GM12878 (cell line): Measurements from ENCODE around the gene SPATA9. TPM values are rescaled to one million over a fixed set of nuclear protein-coding genes. Genes with fewer than 3 reads are reported as not detected.
A peak's percentile ranks its signal among the peaks of the same experiment; 100 is the strongest.

Source experiments
- ATF7 ChIP-seq: fragments of 450-650 bp; IDR thresholded peaks from 2 replicates; pipeline ENCODE4 v1.6.1; 2016; ENCODE audit warnings: low read depth, mild to moderate bottlenecking
- BMI1 ChIP-seq: fragments of 450-650 bp; IDR thresholded peaks from 2 replicates; pipeline ENCODE4 v1.6.1; 2016; ENCODE audit warnings: mild to moderate bottlenecking, moderate library complexity, borderline replicate concordance
- CBFB ChIP-seq: IDR thresholded peaks from 2 replicates; pipeline ENCODE4 v1.6.1; 2016; ENCODE audit warnings: antibody characterized with exemption, low read depth
- ETV6 ChIP-seq, 2 experiments: fragments of 450-650 bp in 1 of 2; IDR thresholded peaks in 1 of 2; conservative IDR thresholded peaks in 1 of 2; 2 replicates each; pipeline ENCODE4 v1.6.1; 2014; ENCODE audit warnings: antibody characterized with exemption in 1 of 2, borderline replicate concordance in 1 of 2, low read depth in 1 of 2, mild to moderate bottlenecking in 1 of 2, moderate library complexity in 1 of 2
- GATAD2B ChIP-seq: fragments of 450-650 bp; conservative IDR thresholded peaks from 2 replicates; pipeline ENCODE4 v1.6.1; 2017; ENCODE audit warnings: low read depth, mild to moderate bottlenecking, moderate library complexity
- HDAC6 ChIP-seq: fragments of 200-600 bp; sonication (generic); IDR thresholded peaks from one replicate; pipeline ENCODE4 v1.8.0; 2017; ENCODE audit warnings: antibody characterized with exemption; ENCODE audit not compliant: unreplicated experiment
- IKZF2 ChIP-seq, 2 experiments: fragments of 450-650 bp; IDR thresholded peaks; 2 replicates each; pipeline ENCODE4 v1.6.1; 2017; ENCODE audit warnings: mild to moderate bottlenecking in 2 of 2, moderate library complexity in 2 of 2
- KLF5 ChIP-seq: fragments of 450-650 bp; IDR thresholded peaks from 2 replicates; pipeline ENCODE4 v1.6.1; 2014; ENCODE audit warnings: mild to moderate bottlenecking; ENCODE audit not compliant: partially characterized antibody
- MTA2 ChIP-seq: fragments of 450-650 bp; IDR thresholded peaks from 2 replicates; pipeline ENCODE4 v1.6.1; 2016; ENCODE audit warnings: low read depth, mild to moderate bottlenecking, moderate library complexity
- NBN ChIP-seq: fragments of 450-650 bp; IDR thresholded peaks from 2 replicates; pipeline ENCODE4 v1.6.1; 2016
- PAX5 ChIP-seq: IDR thresholded peaks from 2 replicates; pipeline ENCODE4 v1.6.1; 2011; ENCODE audit warnings: low read depth, low read length, borderline replicate concordance
- POLR2AphosphoS2 ChIP-seq: IDR thresholded peaks from 2 replicates; pipeline ENCODE4 v1.6.1; 2011; ENCODE audit warnings: low read depth, mild to moderate bottlenecking, low read length, improper control_type of control experiment, moderate library complexity
- RCOR1 ChIP-seq: conservative IDR thresholded peaks from 2 replicates; pipeline ENCODE4 v1.6.1; 2012; ENCODE audit warnings: low read depth, low read length, improper control_type of control experiment
- RUNX3 ChIP-seq: IDR thresholded peaks from 2 replicates; pipeline ENCODE4 v1.6.1; 2012; ENCODE audit warnings: low read length, inconsistent platforms
- SMAD1 ChIP-seq: fragments of 450-650 bp; IDR thresholded peaks from 2 replicates; pipeline ENCODE4 v1.6.1; 2018; ENCODE audit warnings: mild to moderate bottlenecking, low read depth; ENCODE audit not compliant: partially characterized antibody
- STAT1 ChIP-seq: fragments of 450-650 bp; conservative IDR thresholded peaks from 2 replicates; pipeline ENCODE4 v1.6.1; 2014; ENCODE audit warnings: antibody characterized with exemption, mild to moderate bottlenecking
- TCF12 ChIP-seq: IDR thresholded peaks from 2 replicates; pipeline ENCODE4 v1.6.1; 2011; ENCODE audit warnings: low read depth, mild to moderate bottlenecking, low read length
- YY1 ChIP-seq: IDR thresholded peaks from 2 replicates; pipeline ENCODE4 v1.6.1; 2011; ENCODE audit warnings: low read depth, mild to moderate bottlenecking, low read length
- ZNF217 ChIP-seq: fragments of 450-650 bp; IDR thresholded peaks from 2 replicates; pipeline ENCODE4 v1.6.1; 2017; ENCODE audit warnings: antibody characterized with exemption, mild to moderate bottlenecking
- ZSCAN29 ChIP-seq: fragments of 450-650 bp; IDR thresholded peaks from 2 replicates; pipeline ENCODE4 v1.6.1; 2017; ENCODE audit warnings: mild to moderate bottlenecking, moderate library complexity
- polyA plus RNA-seq, 11 experiments: library from polyadenylated mRNA; depleted of rRNA in 4 of 11; unstranded in 6 of 11; stranded (reverse) in 5 of 11; fragments of >200 nt; fragmentation: Nextera tagmentation in 4 of 11; fragmentation: Illumina TruSeq in 1 of 11; extraction: Ambion mirVana in 4 of 11; extraction: Trizol in 1 of 11; gene quantifications; 1 replicate in 1 of 11; 2 replicates in 10 of 11; pipeline versions ENCODE4 v1.2.1 to v1.2.3, GENCODE V29; 2011 to 2016; ENCODE audit warnings: inconsistent platforms in 2 of 11, missing spikeins in 2 of 11, low read depth in 1 of 11
- total RNA-seq, 4 experiments: library from RNA; depleted of rRNA in 3 of 4; stranded (reverse); fragments of >200 nt in 3 of 4; fragmentation: Illumina TruSeq in 1 of 4; extraction: Trizol in 1 of 4; gene quantifications; 2 replicates each; pipeline versions ENCODE4 v1.2.1 to v1.2.3, GENCODE V29; 2013 to 2021
- TF ChIP-seq, protein P1 (sequence below): IDR thresholded peaks from 2 replicates; pipeline ENCODE4 v1.6.1; 2012; ENCODE audit warnings: low read length, inconsistent platforms
- TF ChIP-seq, protein P2 (sequence below): fragments of 450-650 bp; IDR thresholded peaks from 2 replicates; pipeline ENCODE4 v1.6.1; 2018; ENCODE audit warnings: borderline replicate concordance, mild to moderate bottlenecking; ENCODE audit not compliant: partially characterized antibody
- TF ChIP-seq, protein P3 (sequence below): fragments of 450-650 bp; IDR thresholded peaks from 2 replicates; pipeline ENCODE4 v1.6.1; 2017; ENCODE audit warnings: antibody characterized with exemption, mild to moderate bottlenecking, moderate library complexity
- TF ChIP-seq, protein P4 (sequence below): fragments of 450-650 bp; IDR thresholded peaks from 2 replicates; pipeline ENCODE4 v1.6.1; 2017; ENCODE audit warnings: mild to moderate bottlenecking, low read depth, inconsistent platforms; ENCODE audit not compliant: poor library complexity, severe bottlenecking

Gene SPATA9
- total and polyA plus RNA-seq, 10 of the 15 experiments (the other 5 are each of a cell fraction or from before 2014, with no cell fraction given), result 0.11 to 0.49 (median 0.16) TPM; not detected in 1

DNA sequence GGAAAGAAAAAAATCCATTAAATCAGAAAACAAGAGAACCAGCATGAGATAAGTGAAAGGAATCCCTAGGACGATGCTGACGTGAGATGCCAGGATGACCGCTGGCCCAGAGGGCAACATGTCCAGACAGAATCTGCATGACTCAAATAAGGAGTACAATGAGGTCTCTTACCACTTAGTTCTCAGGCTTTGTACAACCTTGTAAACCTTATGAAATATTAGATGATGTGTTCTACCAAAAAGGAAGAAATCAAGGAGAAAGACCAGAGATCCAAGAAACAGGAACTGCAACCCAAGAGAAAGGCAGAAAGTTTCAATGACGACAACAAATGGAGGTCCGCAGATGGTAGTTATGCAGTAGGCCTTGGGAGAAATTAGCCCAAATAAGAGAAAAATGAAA lies 65.7 kb downstream of the SPATA9 start (continued):
- TF ChIP-seq, protein P1, sequence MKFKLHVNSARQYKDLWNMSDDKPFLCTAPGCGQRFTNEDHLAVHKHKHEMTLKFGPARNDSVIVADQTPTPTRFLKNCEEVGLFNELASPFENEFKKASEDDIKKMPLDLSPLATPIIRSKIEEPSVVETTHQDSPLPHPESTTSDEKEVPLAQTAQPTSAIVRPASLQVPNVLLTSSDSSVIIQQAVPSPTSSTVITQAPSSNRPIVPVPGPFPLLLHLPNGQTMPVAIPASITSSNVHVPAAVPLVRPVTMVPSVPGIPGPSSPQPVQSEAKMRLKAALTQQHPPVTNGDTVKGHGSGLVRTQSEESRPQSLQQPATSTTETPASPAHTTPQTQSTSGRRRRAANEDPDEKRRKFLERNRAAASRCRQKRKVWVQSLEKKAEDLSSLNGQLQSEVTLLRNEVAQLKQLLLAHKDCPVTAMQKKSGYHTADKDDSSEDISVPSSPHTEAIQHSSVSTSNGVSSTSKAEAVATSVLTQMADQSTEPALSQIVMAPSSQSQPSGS, result peak; percentile 72; the same call in 1 of the 2 replicates
- TF ChIP-seq, protein P2, sequence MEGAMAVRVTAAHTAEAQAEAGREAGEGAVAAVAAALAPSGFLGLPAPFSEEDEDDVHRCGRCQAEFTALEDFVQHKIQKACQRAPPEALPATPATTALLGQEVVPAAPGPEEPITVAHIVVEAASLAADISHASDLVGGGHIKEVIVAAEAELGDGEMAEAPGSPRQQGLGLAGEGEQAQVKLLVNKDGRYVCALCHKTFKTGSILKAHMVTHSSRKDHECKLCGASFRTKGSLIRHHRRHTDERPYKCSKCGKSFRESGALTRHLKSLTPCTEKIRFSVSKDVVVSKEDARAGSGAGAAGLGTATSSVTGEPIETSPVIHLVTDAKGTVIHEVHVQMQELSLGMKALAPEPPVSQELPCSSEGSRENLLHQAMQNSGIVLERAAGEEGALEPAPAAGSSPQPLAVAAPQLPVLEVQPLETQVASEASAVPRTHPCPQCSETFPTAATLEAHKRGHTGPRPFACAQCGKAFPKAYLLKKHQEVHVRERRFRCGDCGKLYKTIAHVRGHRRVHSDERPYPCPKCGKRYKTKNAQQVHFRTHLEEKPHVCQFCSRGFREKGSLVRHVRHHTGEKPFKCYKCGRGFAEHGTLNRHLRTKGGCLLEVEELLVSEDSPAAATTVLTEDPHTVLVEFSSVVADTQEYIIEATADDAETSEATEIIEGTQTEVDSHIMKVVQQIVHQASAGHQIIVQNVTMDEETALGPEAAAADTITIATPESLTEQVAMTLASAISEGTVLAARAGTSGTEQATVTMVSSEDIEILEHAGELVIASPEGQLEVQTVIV, result no peak
- TF ChIP-seq ZSCAN29 (no peak), STAT1 (no peak), TCF12 (no peak; the same call in 1 of the 2 replicates), POLR2AphosphoS2 (no peak), ATF7 (peak; percentile 52; the same call in 1 of the 2 replicates), IKZF2 (IDR thresholded peaks at IDR 0.05) (peak; percentile 85 to 89), SMAD1 (no peak), YY1 (no peak), PAX5 (peak; percentile 76), CBFB (no peak), RCOR1 (no peak), KLF5 (no peak), RUNX3 (peak; percentile 88), NBN (0 out of 2 replicates have a peak, but pooled peaks have one; percentile 16), BMI1 (peak; percentile 59; the same call in 1 of the 2 replicates), ETV6 (conservative IDR thresholded peaks at IDR 0.05 in 1 of 2, IDR thresholded peaks at IDR 0.05 in 1 of 2; ENCODE audit: borderline replicate concordance in 1 of 2, low read depth in 1 of 2) (peak in 1 of 2 experiments; percentile 49; a peak in 1 of 4 replicates), ZNF217 (no peak), HDAC6 (no peak), GATAD2B (peak; percentile 71), MTA2 (peak; percentile 68; the same call in 1 of the 2 replicates)
- TF ChIP-seq, protein P3, sequence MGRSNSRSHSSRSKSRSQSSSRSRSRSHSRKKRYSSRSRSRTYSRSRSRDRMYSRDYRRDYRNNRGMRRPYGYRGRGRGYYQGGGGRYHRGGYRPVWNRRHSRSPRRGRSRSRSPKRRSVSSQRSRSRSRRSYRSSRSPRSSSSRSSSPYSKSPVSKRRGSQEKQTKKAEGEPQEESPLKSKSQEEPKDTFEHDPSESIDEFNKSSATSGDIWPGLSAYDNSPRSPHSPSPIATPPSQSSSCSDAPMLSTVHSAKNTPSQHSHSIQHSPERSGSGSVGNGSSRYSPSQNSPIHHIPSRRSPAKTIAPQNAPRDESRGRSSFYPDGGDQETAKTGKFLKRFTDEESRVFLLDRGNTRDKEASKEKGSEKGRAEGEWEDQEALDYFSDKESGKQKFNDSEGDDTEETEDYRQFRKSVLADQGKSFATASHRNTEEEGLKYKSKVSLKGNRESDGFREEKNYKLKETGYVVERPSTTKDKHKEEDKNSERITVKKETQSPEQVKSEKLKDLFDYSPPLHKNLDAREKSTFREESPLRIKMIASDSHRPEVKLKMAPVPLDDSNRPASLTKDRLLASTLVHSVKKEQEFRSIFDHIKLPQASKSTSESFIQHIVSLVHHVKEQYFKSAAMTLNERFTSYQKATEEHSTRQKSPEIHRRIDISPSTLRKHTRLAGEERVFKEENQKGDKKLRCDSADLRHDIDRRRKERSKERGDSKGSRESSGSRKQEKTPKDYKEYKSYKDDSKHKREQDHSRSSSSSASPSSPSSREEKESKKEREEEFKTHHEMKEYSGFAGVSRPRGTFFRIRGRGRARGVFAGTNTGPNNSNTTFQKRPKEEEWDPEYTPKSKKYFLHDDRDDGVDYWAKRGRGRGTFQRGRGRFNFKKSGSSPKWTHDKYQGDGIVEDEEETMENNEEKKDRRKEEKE, result no peak
- TF ChIP-seq, protein P4, sequence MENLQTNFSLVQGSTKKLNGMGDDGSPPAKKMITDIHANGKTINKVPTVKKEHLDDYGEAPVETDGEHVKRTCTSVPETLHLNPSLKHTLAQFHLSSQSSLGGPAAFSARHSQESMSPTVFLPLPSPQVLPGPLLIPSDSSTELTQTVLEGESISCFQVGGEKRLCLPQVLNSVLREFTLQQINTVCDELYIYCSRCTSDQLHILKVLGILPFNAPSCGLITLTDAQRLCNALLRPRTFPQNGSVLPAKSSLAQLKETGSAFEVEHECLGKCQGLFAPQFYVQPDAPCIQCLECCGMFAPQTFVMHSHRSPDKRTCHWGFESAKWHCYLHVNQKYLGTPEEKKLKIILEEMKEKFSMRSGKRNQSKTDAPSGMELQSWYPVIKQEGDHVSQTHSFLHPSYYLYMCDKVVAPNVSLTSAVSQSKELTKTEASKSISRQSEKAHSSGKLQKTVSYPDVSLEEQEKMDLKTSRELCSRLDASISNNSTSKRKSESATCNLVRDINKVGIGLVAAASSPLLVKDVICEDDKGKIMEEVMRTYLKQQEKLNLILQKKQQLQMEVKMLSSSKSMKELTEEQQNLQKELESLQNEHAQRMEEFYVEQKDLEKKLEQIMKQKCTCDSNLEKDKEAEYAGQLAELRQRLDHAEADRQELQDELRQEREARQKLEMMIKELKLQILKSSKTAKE, result peak; percentile 72
